Measurements from ENCODE around the gene KATNB1. TPM values are rescaled to one million over a fixed set of nuclear protein-coding genes. Genes with fewer than 3 reads are reported as not detected.

The KATNB1 gene
- polyA plus RNA-seq, 3 donors, result 16.9 to 35.6 (median 17.7) TPM

DNA sequence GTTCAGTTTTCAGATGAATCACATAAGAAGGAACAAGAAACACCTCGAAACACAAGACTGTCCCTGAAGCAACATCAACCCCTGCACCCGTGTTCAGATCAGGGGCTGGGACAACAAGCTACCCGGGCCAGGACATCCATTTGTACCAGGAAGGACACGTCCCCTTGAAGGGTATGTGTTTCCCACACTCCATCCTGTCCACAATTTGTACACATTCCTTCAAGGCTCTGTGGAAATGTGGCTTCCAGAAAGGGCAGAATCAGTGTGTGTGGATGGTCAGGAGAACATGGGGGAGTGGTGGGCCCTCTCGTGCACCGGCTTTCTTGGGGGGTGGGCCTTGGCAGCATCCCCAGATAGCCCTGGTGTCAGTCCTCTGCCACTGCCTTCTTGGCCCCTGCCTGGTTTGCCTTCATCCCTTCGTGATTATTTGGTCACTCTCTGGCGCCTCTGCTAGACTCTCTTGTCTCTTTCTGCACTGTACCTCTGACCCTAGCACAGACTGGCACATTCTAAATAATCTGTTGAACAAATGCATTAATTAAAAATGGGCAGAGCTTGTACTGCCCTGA, 56.4 kb downstream of the KATNB1 start:
- H3K9me3 Mint-ChIP-seq, result no peaks in the 10 kb centered on the region
- Histone ChIP-seq H3K9ac (ENCODE audit: insufficient read depth, low read length, poor library complexity, severe bottlenecking) (no peak overlapping the region), H3K9me3 (replicated peaks in 1 of 2; ENCODE audit: control insufficient read depth in 1 of 2, insufficient read depth in 1 of 2, low read length in 2 of 2) (no peaks in the 10 kb centered on the region), H3K4me1 (ENCODE audit: control insufficient read depth in 1 of 2, insufficient read depth in 2 of 2, low read length in 2 of 2) (no peaks in the 10 kb centered on the region), H3K36me3 (replicated peaks in 1 of 2; ENCODE audit: control insufficient read depth in 1 of 2, insufficient read depth in 2 of 2, low read length in 2 of 2) (no peaks in the 10 kb centered on the region), H4K20me1 (ENCODE audit: insufficient read depth, low read length) (no peaks in the 10 kb centered on the region), H3K4me2 (replicated peaks; ENCODE audit: extremely low read depth, low read length, poor library complexity, severe bottlenecking) (no peak overlapping the region), H3K27ac (ENCODE audit: low read depth in 1 of 2, low read length in 2 of 2) (no peak overlapping the region), H3K4me3 (replicated peaks in 1 of 3; ENCODE audit: low read depth in 2 of 3, low read length in 3 of 3) (no peak overlapping the region), H3K79me2 (ENCODE audit: insufficient read depth, low read length) (no peaks in the 10 kb centered on the region), H2AFZ (ENCODE audit: insufficient read depth, low read depth, low read length, poor library complexity, severe bottlenecking) (no peak overlapping the region), H3K27me3 (ENCODE audit: control insufficient read depth in 2 of 2, insufficient read depth in 2 of 2, low read length in 2 of 2) (no peaks in the 10 kb centered on the region)
- H3K4me3 Mint-ChIP-seq, result no peak overlapping the region
- H3K4me1 Mint-ChIP-seq, result peaks cover 2% of the 10 kb centered on the region
- H3K36me3 Mint-ChIP-seq, result no peaks in the 10 kb centered on the region
- DNase-seq, result no peak
- intact Hi-C loops (cut with micrococcal nuclease), result no loop called here
- TF ChIP-seq, protein P1, sequence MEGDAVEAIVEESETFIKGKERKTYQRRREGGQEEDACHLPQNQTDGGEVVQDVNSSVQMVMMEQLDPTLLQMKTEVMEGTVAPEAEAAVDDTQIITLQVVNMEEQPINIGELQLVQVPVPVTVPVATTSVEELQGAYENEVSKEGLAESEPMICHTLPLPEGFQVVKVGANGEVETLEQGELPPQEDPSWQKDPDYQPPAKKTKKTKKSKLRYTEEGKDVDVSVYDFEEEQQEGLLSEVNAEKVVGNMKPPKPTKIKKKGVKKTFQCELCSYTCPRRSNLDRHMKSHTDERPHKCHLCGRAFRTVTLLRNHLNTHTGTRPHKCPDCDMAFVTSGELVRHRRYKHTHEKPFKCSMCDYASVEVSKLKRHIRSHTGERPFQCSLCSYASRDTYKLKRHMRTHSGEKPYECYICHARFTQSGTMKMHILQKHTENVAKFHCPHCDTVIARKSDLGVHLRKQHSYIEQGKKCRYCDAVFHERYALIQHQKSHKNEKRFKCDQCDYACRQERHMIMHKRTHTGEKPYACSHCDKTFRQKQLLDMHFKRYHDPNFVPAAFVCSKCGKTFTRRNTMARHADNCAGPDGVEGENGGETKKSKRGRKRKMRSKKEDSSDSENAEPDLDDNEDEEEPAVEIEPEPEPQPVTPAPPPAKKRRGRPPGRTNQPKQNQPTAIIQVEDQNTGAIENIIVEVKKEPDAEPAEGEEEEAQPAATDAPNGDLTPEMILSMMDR (IDR thresholded peaks at IDR 0.05), result no peak
- no peak overlapping the region for H3K27ac Mint-ChIP-seq
- 85% methylated on average over 5 of the region's 8 CpGs for WGBS (ENCODE audit: insufficient coverage)
- H3K27me3 Mint-ChIP-seq (ENCODE audit: low read depth in 3 of 3), result peaks cover 0 to 4% (median 3%) of the 10 kb centered on the region in 3 donors

DNA sequence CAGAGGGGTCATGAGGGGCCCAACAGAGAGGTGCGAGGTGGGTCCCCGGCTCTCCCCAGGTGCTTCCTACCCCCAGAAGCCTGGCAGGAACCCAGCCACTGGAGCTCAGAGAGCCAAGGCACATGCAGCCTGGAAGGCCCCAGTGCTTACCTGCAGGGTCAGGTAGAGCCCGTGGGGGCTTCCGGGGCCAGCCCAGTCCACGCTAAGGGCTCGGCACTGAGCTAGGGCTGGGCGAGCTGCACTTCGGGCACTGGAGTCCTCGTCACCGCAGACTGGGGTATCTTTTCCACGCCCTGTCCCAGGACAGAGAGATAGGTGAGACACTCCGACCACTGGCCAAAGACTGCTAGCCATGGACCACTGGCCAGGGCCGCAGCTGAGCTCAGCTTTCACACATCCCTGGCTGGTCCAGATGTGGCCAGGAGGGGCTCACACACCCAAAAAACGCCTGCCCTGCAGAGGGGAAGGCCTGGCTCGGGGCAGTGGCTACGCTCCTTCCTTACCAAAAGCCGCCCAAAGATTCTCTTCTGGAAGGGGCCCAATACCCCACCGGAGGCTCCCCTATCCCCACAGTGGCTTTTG, 59.4 kb downstream of the KATNB1 start:
- TF ChIP-seq, protein P1 (IDR thresholded peaks at IDR 0.05), result no peak
- Histone ChIP-seq H3K79me2 (ENCODE audit: insufficient read depth, low read length) (no peaks in the 10 kb centered on the region), H3K36me3 (replicated peaks in 1 of 2; ENCODE audit: control insufficient read depth in 1 of 2, insufficient read depth in 2 of 2, low read length in 2 of 2) (no peaks in the 10 kb centered on the region), H3K9me3 (replicated peaks in 1 of 2; ENCODE audit: control insufficient read depth in 1 of 2, insufficient read depth in 1 of 2, low read length in 2 of 2) (no peaks in the 10 kb centered on the region), H2AFZ (ENCODE audit: insufficient read depth, low read depth, low read length, poor library complexity, severe bottlenecking) (no peak overlapping the region), H3K4me3 (replicated peaks in 1 of 3; ENCODE audit: low read depth in 2 of 3, low read length in 3 of 3) (no peak overlapping the region), H3K27ac (ENCODE audit: low read depth in 1 of 2, low read length in 2 of 2) (no peak overlapping the region), H3K4me2 (replicated peaks; ENCODE audit: extremely low read depth, low read length, poor library complexity, severe bottlenecking) (no peak overlapping the region), H3K27me3 (ENCODE audit: control insufficient read depth in 2 of 2, insufficient read depth in 2 of 2, low read length in 2 of 2) (peaks cover 0 to 10% of the 10 kb centered on the region in 2 donors), H3K9ac (ENCODE audit: insufficient read depth, low read length, poor library complexity, severe bottlenecking) (no peak overlapping the region), H3K4me1 (ENCODE audit: control insufficient read depth in 1 of 2, insufficient read depth in 2 of 2, low read length in 2 of 2) (peaks cover 9 to 10% of the 10 kb centered on the region in 2 donors), H4K20me1 (ENCODE audit: insufficient read depth, low read length) (no peaks in the 10 kb centered on the region)
- H3K4me3 Mint-ChIP-seq, result no peak overlapping the region
- 90% methylated on average over 18 of the region's 18 CpGs for WGBS (ENCODE audit: insufficient coverage)
- peaks cover 14% of the 10 kb centered on the region for H3K4me1 Mint-ChIP-seq
- H3K27ac Mint-ChIP-seq, result no peak overlapping the region
- H3K9me3 Mint-ChIP-seq, result peaks cover 0 to 4% (median 0%) of the 10 kb centered on the region in 7 donors
- no peak for DNase-seq
- H3K27me3 Mint-ChIP-seq (ENCODE audit: low read depth in 3 of 3), result peaks cover 10 to 27% (median 13%) of the 10 kb centered on the region in 3 donors
- no peaks in the 10 kb centered on the region for H3K36me3 Mint-ChIP-seq
- intact Hi-C loops (cut with micrococcal nuclease), result no loop called here

All from CD14-positive monocyte (primary cell).